Astrocyte (in vitro differentiated cells and primary cell): ENCODE measurements around the gene PDGFD. TPM values are rescaled to one million over a fixed set of nuclear protein-coding genes. Genes with fewer than 3 reads are reported as not detected.

Source experiments
- DNase-seq: peaks from one replicate; pipeline ENCODE4 v3.0.0-alpha.2; 2010; ENCODE audit warnings: low read depth
- FAIRE-seq: peaks from 2 replicates; lab custom pipeline; 2011; peaks lifted over from hg19 to GRCh38; lab: Jason Lieb, UNC
- H2AFZ ChIP-seq: 2 replicates; pipeline ENCODE4 v1.6.0; 2012; ENCODE audit warnings: low read depth, low read length, inconsistent platforms
- H3K27ac ChIP-seq: 2 replicates; pipeline ENCODE4 v1.5.1; 2011; ENCODE audit warnings: low read depth, low read length, inconsistent platforms
- H3K27me3 ChIP-seq: 2 replicates; pipeline ENCODE4 v1.6.0; 2011; ENCODE audit warnings: low read length, inconsistent platforms; ENCODE audit not compliant: insufficient read depth
- H3K36me3 ChIP-seq: 2 replicates; pipeline ENCODE4 v1.5.1; 2011; ENCODE audit warnings: low read length, inconsistent platforms; ENCODE audit not compliant: insufficient read depth
- H3K4me1 ChIP-seq: 2 replicates; pipeline ENCODE4 v1.5.1; 2011; ENCODE audit warnings: low read length, inconsistent platforms; ENCODE audit not compliant: insufficient read depth
- H3K4me2 ChIP-seq: 2 replicates; pipeline ENCODE4 v1.6.0; 2012; ENCODE audit warnings: low read length, inconsistent platforms
- H3K4me3 ChIP-seq: 2 replicates; pipeline ENCODE4 v1.5.1; 2011; ENCODE audit warnings: low read depth, mild to moderate bottlenecking, low read length, inconsistent platforms; ENCODE audit not compliant: insufficient read depth
- H3K79me2 ChIP-seq: 2 replicates; pipeline ENCODE4 v1.6.0; 2012; ENCODE audit warnings: mild to moderate bottlenecking, low read length, inconsistent platforms; ENCODE audit not compliant: insufficient read depth
- H3K9ac ChIP-seq: 2 replicates; pipeline ENCODE4 v1.6.0; 2012; ENCODE audit warnings: mild to moderate bottlenecking, low read length, inconsistent platforms
- H3K9me3 ChIP-seq: 2 replicates; pipeline ENCODE4 v1.5.1; 2012; ENCODE audit warnings: low read depth, mild to moderate bottlenecking, low read length, inconsistent platforms; ENCODE audit not compliant: insufficient read depth
- H4K20me1 ChIP-seq: 2 replicates; pipeline ENCODE4 v1.6.0; 2012; ENCODE audit warnings: low read length, inconsistent platforms; ENCODE audit not compliant: insufficient read depth
- H3K27ac Mint-ChIP-seq: one replicate; pipeline ENCODE4 v1.8.0; 2021; ENCODE audit warnings: mild to moderate bottlenecking, mixed read lengths; ENCODE audit not compliant: unreplicated experiment
- H3K27me3 Mint-ChIP-seq: one replicate; pipeline ENCODE4 v1.8.0; 2021; ENCODE audit warnings: low read depth, mixed read lengths; ENCODE audit not compliant: unreplicated experiment
- H3K36me3 Mint-ChIP-seq: one replicate; pipeline ENCODE4 v1.8.0; 2021; ENCODE audit warnings: low read depth, mixed read lengths; ENCODE audit not compliant: unreplicated experiment
- H3K4me1 Mint-ChIP-seq: one replicate; pipeline ENCODE4 v1.8.0; 2021; ENCODE audit warnings: low read depth, mixed read lengths; ENCODE audit not compliant: unreplicated experiment
- H3K4me3 Mint-ChIP-seq: one replicate; pipeline ENCODE4 v1.8.0; 2021; ENCODE audit warnings: mild to moderate bottlenecking, moderate library complexity, mixed read lengths; ENCODE audit not compliant: unreplicated experiment
- H3K9me3 Mint-ChIP-seq: one replicate; pipeline ENCODE4 v1.8.0; 2021; ENCODE audit warnings: mild to moderate bottlenecking, mixed read lengths; ENCODE audit not compliant: unreplicated experiment
- EZH2 ChIP-seq: IDR thresholded peaks from 2 replicates; pipeline ENCODE4 v1.6.1; 2012; ENCODE audit warnings: mild to moderate bottlenecking, low read length, inconsistent platforms; ENCODE audit not compliant: insufficient read depth
- total RNA-seq: library from RNA; stranded (reverse); gene quantifications from 2 replicates; pipeline ENCODE4 v1.2.1, GENCODE V29; 2021
- TF ChIP-seq, protein P1 (sequence below): IDR thresholded peaks from 2 replicates; pipeline ENCODE4 v1.5.1; 2011; ENCODE audit warnings: low read depth, mild to moderate bottlenecking, inconsistent platforms, low read length, moderate library complexity; ENCODE audit not compliant: insufficient read depth

Gene PDGFD
- total RNA-seq, 1 donor from 2014 or later: 2.6 TPM

DNA sequence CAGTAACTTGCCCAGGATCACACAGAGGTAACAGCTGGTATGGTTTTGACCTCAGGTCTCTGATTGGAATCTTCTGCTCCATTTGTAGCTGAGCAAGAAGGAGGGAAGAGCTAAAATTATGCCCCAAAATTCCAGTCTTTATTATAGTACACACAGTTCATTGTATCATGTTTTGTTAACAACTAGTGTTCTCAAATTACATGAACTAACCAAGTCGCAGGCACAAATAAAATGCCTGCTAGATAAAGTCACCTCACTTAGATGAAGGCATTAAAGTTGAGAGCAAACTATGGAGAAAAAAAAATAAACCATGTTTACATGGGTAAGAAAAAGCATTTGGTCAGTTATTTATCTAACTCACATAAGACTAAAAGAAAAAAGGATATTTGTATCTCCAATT lies 58.8 kb downstream of the PDGFD start:
- no peak overlapping the region for H3K4me3 Mint-ChIP-seq
- H3K27me3 Mint-ChIP-seq: no peaks in the 10 kb centered on the region
- Histone ChIP-seq H3K9me3 (no peaks in the 10 kb centered on the region), H3K27ac (no peak overlapping the region), H3K36me3 (no peaks in the 10 kb centered on the region), H3K4me3 (no peak overlapping the region), H3K79me2 (no peaks in the 10 kb centered on the region), H3K9ac (no peak overlapping the region), H3K4me1 (no peaks in the 10 kb centered on the region), H3K4me2 (no peak overlapping the region), H4K20me1 (no peaks in the 10 kb centered on the region), H3K27me3 (no peaks in the 10 kb centered on the region), H2AFZ (no peak overlapping the region)
- H3K9me3 Mint-ChIP-seq: peaks cover 4% of the 10 kb centered on the region
- H3K36me3 Mint-ChIP-seq: no peaks in the 10 kb centered on the region
- H3K4me1 Mint-ChIP-seq: no peaks in the 10 kb centered on the region
- DNase-seq (no peak), FAIRE-seq (no peak)
- TF ChIP-seq, protein P1, sequence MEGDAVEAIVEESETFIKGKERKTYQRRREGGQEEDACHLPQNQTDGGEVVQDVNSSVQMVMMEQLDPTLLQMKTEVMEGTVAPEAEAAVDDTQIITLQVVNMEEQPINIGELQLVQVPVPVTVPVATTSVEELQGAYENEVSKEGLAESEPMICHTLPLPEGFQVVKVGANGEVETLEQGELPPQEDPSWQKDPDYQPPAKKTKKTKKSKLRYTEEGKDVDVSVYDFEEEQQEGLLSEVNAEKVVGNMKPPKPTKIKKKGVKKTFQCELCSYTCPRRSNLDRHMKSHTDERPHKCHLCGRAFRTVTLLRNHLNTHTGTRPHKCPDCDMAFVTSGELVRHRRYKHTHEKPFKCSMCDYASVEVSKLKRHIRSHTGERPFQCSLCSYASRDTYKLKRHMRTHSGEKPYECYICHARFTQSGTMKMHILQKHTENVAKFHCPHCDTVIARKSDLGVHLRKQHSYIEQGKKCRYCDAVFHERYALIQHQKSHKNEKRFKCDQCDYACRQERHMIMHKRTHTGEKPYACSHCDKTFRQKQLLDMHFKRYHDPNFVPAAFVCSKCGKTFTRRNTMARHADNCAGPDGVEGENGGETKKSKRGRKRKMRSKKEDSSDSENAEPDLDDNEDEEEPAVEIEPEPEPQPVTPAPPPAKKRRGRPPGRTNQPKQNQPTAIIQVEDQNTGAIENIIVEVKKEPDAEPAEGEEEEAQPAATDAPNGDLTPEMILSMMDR: no peak
- no peak for TF ChIP-seq EZH2
- no peak overlapping the region for H3K27ac Mint-ChIP-seq

DNA sequence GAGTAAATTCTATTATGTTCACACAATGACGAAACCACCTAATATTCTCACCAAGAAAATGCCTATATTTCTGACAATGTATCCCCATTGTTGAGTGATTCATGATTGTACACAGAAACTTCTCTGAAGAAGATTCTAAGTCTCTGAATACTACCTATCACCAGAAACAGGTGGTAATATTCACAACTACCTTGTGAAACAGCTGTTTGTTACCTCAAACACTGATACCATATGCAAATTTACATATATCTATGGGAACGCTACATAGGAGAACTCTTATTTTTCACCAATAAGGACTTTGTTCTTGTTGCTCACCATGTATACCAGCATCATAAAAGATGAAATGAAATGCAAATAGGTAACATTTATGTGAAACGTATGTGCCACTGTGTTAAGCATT lies 59.3 kb downstream of the PDGFD start:
- Histone ChIP-seq H3K4me1 (no peaks in the 10 kb centered on the region), H2AFZ (no peak overlapping the region), H3K9me3 (no peaks in the 10 kb centered on the region), H3K79me2 (no peaks in the 10 kb centered on the region), H4K20me1 (no peaks in the 10 kb centered on the region), H3K27me3 (no peaks in the 10 kb centered on the region), H3K4me2 (no peak overlapping the region), H3K4me3 (no peak overlapping the region), H3K36me3 (no peaks in the 10 kb centered on the region), H3K9ac (no peak overlapping the region), H3K27ac (no peak overlapping the region)
- no peaks in the 10 kb centered on the region for H3K36me3 Mint-ChIP-seq
- no peak overlapping the region for H3K4me3 Mint-ChIP-seq
- H3K27me3 Mint-ChIP-seq: no peaks in the 10 kb centered on the region
- no peak for DNase-seq
- no peak overlapping the region for H3K27ac Mint-ChIP-seq
- no peak for FAIRE-seq
- peaks cover 4% of the 10 kb centered on the region for H3K9me3 Mint-ChIP-seq
- TF ChIP-seq EZH2: no peak
- TF ChIP-seq, protein P1: no peak
- H3K4me1 Mint-ChIP-seq: no peaks in the 10 kb centered on the region

- TF ChIP-seq, protein P1: no peak
- no peak for TF ChIP-seq EZH2
- no peak overlapping the region for H3K4me3 ChIP-seq
- no peaks in the 10 kb centered on the region for H3K4me1 ChIP-seq
- no peaks in the 10 kb centered on the region for H4K20me1 ChIP-seq
- no peaks in the 10 kb centered on the region for H3K27me3 Mint-ChIP-seq
- H3K36me3 Mint-ChIP-seq: no peaks in the 10 kb centered on the region
- H3K79me2 ChIP-seq: no peaks in the 10 kb centered on the region
- no peak overlapping the region for H3K4me3 Mint-ChIP-seq
- no peaks in the 10 kb centered on the region for H3K4me1 Mint-ChIP-seq
- H3K27ac ChIP-seq: no peak overlapping the region
- DNase-seq: no peak
- H3K27ac Mint-ChIP-seq: no peak overlapping the region
- H3K36me3 ChIP-seq: no peaks in the 10 kb centered on the region
- H3K9me3 ChIP-seq: no peaks in the 10 kb centered on the region
- H2AFZ ChIP-seq: no peak overlapping the region
- H3K4me2 ChIP-seq: no peak overlapping the region
- H3K9me3 Mint-ChIP-seq: peaks cover 4% of the 10 kb centered on the region
- H3K27me3 ChIP-seq: no peaks in the 10 kb centered on the region
- no peak overlapping the region for H3K9ac ChIP-seq
- FAIRE-seq: no peak
Measured at GRCh38 chr11:104104201-104104600, 59.7 kb downstream of the PDGFD start.
